KG1 (cell line): Measurements from ENCODE around the gene ITIH3.
"Not testable (repeated sequence)": the region's sequence is repeated elsewhere in the genome, so short reads cannot be mapped to it uniquely, and the experiment has no call there.

Source experiments
- DNase-seq: peaks from one replicate; lab custom pipeline; 2025; lab: John Stamatoyannopoulos, UW

Gene ITIH3

GRCh38 chr3:52794612-52795099, at the start of gene ITIH3:
ITIH3 (plus strand) TSS chr3:52794796; CDS start chr3:52794804, 8 bp downstream.
- DNase-seq: no peak

GRCh38 chr3:52752045-52752660, 42.4 kb upstream of the ITIH3 start:
- no peak for DNase-seq

- DNase-seq: no peak
Measured at GRCh38 chr3:52754373-52754772, 40.2 kb upstream of the ITIH3 start.

DNA sequence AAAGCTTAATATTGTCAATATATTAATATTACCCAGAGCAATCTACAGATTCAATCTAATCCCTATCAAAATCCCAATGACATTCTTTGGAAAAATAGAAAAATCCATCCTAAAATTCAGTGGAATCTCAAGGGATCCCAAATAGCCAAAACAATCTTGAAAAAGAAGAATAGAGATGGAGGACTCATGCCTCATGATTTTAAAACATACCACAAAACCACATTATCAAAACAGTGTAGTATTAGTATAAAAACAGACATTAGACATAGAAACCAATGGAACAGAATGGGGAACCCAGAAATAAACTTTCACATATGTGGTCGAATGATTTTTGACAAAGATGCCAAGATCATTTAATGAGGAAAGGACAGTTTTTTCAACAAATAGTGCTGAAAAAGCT, 38.5 kb upstream of the ITIH3 start:
- DNase-seq: no peak

DNA sequence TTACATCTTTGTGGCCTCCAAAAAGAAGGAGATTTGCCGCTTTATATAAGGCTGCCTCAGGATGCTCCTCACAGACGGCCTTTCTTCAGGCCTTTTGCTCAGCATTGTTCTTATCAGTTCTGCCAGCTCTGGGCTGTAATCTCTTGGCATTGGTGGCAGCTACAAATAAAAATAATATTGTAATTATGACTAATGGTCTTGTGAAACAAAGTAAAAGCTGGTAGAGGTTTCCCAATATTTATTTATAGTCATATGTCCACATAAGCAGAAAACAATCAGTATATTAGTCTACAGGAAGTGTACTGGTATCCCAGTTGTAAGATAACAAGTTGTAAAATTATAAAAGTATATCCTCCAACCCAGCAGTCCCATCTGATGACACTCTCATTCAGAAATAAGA, 31.1 kb upstream of the ITIH3 start:
- no peak for DNase-seq

DNA sequence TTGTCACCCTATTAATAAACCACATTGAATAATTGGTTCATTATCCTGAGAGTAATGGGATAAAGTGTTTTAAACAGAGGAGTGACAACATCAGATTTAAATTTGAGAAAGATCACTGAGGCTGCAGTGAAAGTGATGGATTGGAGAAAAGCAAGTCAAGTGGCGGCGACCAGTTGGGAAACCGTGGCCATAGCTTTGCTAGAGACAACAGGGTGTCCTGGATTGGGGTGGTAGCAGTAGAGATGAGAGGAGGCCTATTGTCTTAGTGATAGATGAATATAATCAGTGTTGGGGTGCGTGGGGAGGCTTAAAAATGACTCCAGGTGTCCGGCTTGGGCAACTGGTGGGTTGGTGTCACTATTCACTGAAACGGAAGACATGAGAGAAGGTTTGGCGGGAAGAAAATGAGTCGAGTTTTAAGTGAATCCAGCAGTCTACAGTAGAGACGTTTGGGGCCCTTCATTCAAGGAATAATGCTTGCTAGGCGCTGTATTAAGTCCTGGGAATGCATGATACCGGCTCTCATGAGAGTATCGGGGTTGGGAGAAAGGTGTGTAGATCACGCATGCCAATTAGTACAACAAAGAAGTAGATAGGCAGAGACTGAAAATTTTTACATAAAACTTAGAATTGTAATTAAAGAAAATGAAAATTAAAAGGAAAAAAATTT, 24.7 kb upstream of the ITIH3 start:
- DNase-seq: no peak

GRCh38 chr3:52770496-52771333, 23.9 kb upstream of the ITIH3 start, which contains the start of gene NEK4:
NEK4 (minus strand) TSS chr3:52770940; CDS start chr3:52770746, 194 bp downstream.
- peak; percentile 94 for DNase-seq

DNA sequence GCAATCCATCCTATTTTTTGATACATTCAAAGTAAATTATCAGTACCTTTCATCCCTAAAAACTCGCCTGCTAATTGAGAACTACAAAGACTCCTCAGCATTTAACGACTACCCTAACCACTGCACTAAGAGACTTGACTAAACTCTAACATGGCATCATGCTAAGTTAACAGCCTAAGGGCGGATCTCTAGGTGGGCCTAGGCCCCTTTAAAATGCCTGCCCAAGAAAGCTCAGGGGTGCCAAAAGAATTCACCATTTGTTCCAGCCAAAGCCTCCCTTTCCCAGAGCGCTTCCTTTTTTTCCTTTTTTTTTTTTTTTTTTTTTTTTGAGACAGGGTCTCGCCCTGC, 23.3 kb upstream of the ITIH3 start:
- DNase-seq: no peak

DNA sequence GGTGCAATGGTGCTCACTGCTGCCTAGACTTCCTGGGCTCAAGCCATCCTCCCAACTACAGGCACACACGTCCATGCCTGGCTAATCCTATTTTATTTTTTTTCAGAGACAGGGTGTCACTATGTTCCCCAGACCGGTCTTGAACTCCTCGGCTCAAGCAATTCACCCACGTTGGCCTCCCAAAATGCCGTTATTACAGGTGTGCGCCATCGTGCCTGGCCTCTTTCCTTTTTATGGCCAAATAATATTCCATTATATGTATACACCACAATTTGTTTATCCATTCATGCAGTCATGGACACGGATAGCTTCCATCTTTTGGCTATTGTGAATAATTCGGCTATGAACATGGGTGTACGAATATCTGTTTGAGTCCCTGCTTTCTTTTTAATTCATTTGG, 22.9 kb upstream of the ITIH3 start:
- no peak for DNase-seq

DNA sequence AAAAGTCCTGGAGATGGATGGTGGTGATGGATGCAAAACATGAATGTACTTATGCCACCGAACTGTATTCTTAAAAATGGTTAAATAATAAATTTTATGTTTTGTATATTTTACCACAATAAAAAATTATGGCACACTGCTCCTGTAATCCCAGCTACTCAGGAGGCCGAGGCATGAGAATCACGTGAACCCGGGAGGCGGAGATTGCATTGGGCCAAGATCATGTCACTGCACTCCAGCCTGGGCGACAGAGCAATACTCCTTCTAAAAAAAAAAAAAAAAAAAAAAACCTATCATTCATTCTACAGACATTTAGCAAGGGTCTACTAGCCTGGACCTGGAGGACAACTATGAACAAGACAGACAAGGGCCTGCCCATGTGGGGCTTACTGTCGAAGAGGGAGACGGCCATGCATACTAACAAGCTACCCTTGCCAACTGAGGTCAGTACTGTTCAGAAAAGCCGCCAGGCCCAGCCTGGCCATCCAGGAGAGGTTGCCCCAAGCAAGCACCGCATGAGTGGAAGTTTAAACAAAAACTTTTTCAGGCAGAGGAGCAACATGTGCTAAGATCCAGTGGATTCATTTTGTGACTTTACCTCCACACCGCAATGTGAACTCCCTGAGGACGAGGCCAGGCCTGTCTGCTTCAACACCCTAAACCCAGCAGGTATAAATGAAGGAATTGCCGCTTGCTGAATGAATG, 21.1 kb upstream of the ITIH3 start:
- no peak for DNase-seq

DNA sequence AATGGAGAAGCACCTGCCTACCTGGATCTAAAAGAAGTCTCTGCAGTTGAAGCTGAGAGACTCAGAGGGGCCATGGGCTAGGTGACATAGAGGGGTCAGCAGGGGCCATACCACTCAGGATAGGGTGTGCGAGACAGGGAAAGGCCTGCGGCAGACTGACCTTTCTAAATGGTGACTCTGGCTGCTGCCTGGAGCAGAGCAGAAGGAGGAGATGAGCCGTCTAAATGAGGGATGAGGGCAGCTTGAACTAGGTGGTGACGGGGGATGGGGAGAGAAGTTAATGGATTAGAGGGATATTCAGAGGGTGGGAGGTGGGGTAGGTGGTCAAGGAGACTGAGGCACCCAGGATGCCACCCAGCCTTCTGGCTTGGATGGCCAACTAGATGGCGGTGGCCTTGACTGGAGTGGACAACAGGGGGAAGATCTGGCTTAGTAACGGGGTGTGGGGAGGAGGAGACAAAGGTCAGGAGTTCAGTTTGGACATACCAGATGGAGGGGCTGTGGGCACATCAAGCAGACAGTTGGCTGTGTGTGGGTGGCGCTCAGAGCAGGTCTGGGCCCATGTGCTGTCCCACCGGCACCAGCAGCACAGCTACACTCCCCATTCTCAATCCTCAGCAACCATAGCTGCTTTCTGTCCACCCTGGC, 20.4 kb upstream of the ITIH3 start:
- no peak for DNase-seq

DNA sequence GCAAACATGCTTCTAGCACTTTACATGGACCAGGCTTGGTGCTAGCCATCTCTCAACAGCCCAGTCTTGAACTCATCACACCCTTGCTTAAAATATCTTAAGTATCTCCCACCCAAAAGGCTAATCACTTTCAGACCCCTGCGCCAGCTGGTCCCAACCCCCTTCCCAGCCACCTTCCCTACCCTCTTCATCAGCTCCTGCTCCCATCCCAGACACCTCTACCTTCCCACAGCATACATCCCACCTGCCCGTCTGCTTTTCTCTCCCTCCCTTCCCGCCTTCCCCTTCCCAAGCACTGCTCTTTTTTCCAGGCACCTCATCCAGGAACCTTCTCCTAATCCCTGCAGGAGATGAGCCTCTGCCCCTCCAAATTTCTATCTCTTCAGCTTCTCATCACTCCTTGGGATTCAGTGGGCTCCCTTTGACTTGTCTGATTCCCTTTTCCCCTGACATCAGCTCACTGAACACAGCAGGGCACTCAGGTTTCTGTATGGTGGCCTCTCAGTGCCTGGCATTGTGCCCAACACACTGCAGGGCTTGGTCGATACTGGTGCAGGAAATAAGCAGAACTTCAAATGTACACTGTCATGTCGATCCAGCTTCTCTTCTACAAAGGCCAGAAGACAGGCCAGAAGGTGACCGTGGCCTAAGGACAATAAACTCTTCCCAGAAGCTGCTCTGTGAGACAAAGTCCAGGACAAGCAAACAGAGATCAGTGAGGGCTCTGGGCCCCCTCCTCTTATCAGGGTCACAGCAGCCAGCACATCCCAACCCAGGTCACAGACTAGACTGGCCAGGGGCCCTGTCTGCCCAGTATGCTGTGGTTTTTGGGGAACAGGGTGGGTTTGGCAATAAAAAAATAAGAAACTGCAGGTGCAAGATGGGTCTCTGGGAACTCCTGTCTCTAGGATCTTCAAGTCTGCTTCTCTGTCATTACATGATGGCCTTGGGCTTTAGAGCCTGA, 19.4 kb upstream of the ITIH3 start:
- no peak for DNase-seq

GRCh38 chr3:52775877-52776276, 18.7 kb upstream of the ITIH3 start:
- no peak for DNase-seq

DNA sequence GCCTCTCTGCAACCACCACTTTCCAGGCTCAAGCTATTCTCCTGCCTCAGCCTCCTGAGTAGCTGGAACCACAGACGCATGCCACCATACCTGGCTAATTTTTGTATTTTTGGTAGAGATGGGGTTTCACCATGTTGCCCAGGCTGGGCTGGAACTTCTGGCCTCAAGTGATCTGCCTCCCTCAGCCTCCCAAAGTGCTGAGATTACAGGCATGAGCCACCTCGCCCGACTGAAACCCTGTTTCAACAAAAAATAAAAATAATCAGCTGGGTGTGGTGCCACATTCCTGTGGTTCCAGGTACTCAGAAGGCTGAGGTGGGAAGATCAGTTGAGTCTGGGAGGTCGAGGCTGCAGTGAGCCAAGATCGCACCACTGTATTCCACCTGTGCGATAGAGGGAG, 18.1 kb upstream of the ITIH3 start:
- not testable (repeated sequence) for DNase-seq

DNA sequence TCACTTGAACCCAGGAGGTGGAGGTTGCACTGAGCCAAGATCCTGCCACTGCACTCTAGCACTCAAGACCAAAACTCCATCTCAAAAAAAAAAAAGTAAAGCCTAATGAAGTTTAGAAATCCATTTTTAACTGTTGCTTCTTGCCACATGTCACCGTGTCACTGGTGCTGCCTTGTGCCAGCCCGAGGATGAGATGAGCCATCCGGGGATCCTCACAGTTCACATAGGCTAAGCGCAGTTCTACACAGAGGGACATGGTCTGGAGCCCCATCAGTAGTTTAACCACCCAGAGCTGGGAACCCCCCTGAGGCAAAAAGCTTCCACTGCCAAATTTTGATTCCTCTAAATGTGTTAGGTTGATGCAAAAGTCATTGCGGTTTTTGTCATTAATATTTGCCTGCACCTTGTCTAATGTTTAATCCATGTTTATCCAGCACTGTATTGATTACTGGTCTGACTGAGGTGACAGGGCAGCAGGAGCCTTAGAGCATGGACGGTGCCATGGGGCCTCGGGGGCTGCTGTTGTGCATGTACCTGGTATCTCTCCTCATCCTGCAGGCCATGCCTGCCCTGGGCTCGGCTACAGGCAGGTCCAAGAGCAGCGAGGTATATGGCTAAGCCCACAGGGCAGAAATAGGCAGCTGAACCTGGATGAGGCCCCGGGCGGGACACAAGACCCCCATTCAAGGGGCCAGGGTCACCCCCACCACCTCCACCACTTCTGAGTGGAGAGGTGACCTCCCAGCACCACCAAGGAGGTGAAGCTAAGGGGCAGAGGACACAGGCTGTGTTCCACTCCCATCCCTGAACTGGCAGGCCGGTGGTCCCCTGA, 17.3 kb upstream of the ITIH3 start, which contains the start of gene ITIH1:
Gene ITIH1 (plus strand): TSS at position 473 of the 832 bp plus-strand sequence. CDS start 17 bp downstream, at position 490.
- no peak for DNase-seq

DNA sequence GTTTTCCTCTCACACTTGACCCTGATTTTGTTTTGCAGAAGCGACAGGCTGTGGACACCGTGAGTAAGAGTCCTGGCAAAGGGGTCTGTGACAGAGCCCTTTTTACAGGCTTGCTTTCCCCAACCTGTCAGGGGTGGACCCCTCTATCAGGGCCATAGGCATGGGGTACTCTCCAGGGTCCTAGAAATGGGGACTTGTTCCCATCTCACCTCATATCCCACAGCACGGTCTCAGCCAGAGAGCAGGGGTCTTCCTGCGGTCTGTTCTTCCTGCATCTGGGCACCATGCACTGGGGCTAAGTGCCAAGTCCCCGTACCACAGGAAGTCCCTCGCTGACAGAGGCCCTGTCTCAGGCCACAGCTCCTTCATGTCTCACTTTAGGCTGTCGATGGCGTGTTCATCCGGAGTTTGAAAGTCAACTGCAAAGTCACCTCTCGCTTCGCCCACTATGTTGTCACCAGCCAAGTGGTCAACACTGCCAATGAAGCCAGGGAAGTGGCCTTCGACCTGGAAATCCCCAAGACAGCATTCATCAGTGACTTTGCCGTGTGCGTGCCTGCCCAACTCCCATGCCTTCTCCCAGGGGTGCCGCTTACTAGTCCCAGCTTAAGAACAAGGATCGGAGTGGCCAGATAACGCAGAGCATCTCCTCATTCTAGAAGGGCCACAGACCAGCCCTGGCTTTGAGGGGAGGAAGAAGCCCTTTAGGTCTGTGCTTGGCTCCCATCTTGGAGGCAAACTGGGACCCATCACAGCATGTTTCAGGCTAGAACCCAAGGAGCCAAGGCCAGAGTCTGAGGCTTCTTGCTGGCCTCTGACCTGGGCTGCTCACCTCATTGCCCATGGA, 16.4 kb upstream of the ITIH3 start:
- no peak for DNase-seq

DNA sequence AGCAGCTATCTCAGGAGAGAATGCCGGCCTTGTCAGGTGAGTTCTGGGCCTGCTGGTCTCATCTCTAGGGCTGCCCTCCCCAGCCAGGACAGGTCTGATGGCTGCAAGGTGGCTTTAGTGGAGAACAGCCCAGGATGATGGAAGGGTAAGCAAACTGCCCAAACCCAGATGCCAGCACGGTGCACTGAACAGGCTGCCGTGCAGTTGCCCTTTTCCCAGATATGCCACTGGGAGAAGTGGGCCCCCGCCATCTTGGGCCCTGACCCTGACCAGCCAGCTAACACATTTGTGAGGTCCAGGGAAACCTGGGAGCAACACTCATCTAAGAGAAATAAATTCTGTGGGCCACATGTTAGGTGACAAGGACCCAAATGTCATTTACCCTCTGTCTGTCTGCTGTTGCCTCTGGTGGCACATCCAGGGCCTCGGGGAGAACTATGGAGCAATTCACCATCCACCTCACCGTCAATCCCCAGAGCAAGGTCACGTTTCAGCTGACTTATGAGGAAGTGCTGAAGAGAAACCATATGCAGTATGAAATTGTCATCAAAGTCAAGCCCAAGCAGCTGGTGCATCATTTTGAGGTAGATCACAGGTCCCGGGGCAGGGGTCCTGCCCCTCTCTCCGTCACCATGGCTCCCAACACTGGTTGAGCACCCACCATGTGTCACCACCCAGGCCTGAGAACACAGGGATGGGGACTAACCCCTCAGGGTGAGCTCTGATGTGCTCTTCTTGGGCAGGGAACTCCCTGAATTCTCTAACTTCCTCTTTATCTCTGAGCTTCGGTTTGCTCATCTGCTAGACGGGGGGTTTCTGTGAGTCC, 15.4 kb upstream of the ITIH3 start:
- DNase-seq: no peak
